LNCAP (cell line): ENCODE results near the gene PAQR7.

Source experiments
- CTCF ChIP-seq: fragments of 450-650 bp; IDR thresholded peaks from 2 replicates; pipeline ENCODE4 v1.5.1; 2017; ENCODE audit warnings: mild to moderate bottlenecking

The PAQR7 gene

GRCh38 chr1:25833158-25833557, 42.4 kb downstream of the PAQR7 start:
- TF ChIP-seq CTCF: no peak

DNA sequence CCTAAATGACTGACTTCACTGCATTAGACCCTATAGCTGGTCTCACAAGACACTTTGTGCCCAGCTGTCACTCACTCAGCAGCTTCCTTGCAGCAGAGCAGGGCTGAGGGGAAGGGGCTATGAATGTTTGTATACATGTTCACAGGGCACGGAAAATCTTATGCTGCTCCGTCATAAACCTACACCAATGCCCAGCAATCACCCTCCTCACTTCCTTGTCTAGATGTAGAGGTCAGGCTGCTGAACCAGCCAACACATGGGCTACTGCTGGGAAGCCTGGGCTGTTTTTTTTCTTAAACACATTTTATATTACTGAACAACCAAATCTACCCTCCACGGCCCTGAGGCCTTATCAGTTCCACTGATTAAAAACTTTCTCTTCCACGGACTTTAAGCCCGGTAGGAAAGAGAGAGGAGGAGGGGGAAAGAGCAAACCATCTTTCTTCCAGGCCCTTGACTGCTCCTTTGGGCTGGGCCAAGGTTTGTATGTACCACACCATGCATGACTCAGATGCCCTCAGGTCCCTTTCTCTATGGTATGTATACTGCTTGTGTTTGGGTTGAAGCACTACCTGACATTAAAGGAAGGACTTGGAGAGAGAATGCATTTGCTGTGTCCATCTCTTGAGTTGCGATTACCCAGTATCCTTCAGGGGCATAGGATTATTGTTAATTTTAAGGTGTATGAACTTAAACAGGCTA, 43.0 kb downstream of the PAQR7 start:
- no peak for TF ChIP-seq CTCF

- no peak for TF ChIP-seq CTCF
Observed at GRCh38 chr1:25831569-25832196, 43.8 kb downstream of the PAQR7 start.

- no peak for TF ChIP-seq CTCF
Observed at GRCh38 chr1:25829046-25829445, 46.5 kb downstream of the PAQR7 start.

- no peak for TF ChIP-seq CTCF
Observed at GRCh38 chr1:25828491-25828890, 47.0 kb downstream of the PAQR7 start.

GRCh38 chr1:25826571-25826970, 48.9 kb downstream of the PAQR7 start:
- TF ChIP-seq CTCF: no peak

GRCh38 chr1:25825605-25826004, 49.9 kb downstream of the PAQR7 start:
- no peak for TF ChIP-seq CTCF
